ENCODE results near the gene TMEM86B.

The TMEM86B gene

DNA sequence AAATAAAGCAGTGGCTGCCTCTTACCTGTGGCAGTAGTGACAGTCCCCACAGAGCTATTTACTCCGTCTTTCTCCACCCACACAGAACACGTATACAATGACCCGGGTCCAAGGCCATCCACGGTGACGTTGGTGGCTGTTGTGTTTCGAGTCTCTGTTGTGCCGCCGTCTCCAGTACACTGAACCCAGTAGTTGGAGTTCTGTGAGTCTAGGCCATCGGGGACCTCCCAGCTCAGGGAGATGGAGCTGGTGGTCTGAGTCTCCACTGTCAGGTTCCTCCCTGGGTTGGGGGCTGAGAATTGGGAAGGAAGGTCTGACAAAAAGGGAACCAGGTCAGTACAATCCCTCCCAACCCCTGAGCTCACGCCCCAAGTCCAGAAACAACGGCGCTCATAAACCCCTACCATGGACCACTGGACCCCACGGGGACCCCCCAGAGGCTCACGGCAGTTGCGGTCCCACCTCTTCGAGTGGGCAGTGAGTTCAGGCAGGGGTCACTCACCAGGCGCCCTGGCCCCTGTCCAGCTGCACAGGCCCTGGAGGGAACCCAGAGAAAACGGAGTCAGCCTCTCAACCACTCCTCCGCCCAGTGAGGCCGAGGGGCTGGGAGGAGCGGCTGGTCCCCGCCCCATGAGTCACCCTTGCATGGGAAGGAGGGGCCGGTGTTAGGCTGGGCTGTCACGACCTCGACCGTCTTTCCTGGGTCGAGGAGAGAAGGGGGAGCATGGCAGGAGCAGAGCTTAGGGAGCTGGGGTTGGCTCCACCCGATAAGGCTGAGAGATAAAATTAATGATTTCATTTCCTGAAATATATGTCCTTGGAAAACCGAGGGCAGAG, 21.7 kb downstream of the TMEM86B start (continued):
- TF ChIP-seq GLI2 (tag by site-specific recombination; IDR thresholded peaks at IDR 0.05; ENCODE audit: borderline replicate concordance, low read depth) (no peak), ZNF366 (tag by site-specific recombination; conservative IDR thresholded peaks at IDR 0.05) (peak; percentile 71), ZNF843 (tag by site-specific recombination; IDR thresholded peaks at IDR 0.05) (no peak), ZNF548 (tag by site-specific recombination; IDR thresholded peaks at IDR 0.05) (no peak), ZNF629 (tag by site-specific recombination; IDR thresholded peaks at IDR 0.05) (no peak), ZEB2 (tag by site-specific recombination; IDR thresholded peaks at IDR 0.05) (peak; percentile 52; the same call in 1 of the 2 replicates), FEZF1 (tag by site-specific recombination; IDR thresholded peaks at IDR 0.05) (peak; percentile 26; the same call in 1 of the 2 replicates), ZNF529 (tag by site-specific recombination; IDR thresholded peaks at IDR 0.05; ENCODE audit: insufficient replicate concordance) (no peak), ZNF350 (tag by site-specific recombination; IDR thresholded peaks at IDR 0.05) (no peak), RBAK (tag by site-specific recombination; IDR thresholded peaks at IDR 0.05) (no peak), ZNF37A (tag by site-specific recombination; IDR thresholded peaks at IDR 0.05) (no peak), ZNF549 (tag by site-specific recombination; IDR thresholded peaks at IDR 0.05) (no peak), ZNF610 (tag by site-specific recombination; IDR thresholded peaks at IDR 0.05; ENCODE audit: borderline replicate concordance) (peak; percentile 89; the same call in 1 of the 2 replicates), ZBTB17 (tag by site-specific recombination; IDR thresholded peaks at IDR 0.05) (peak; percentile 83), ZXDB (tag by site-specific recombination; IDR thresholded peaks at IDR 0.05) (peak; percentile 54; the same call in 1 of the 2 replicates), KLF16 (tag by site-specific recombination; IDR thresholded peaks at IDR 0.05) (peak; percentile 38; the same call in 1 of the 2 replicates), KLF10 (tag by site-specific recombination; IDR thresholded peaks at IDR 0.05) (0 out of 2 replicates have a peak, but pooled peaks have one; percentile 21), SP3 (tag by site-specific recombination; IDR thresholded peaks at IDR 0.05) (peak; percentile 88), ZNF660 (tag by site-specific recombination; IDR thresholded peaks at IDR 0.05) (0 out of 2 replicates have a peak, but pooled peaks have one; percentile 33), ZNF394 (tag by site-specific recombination; IDR thresholded peaks at IDR 0.05; ENCODE audit: borderline replicate concordance) (no peak), ZNF530 (tag by site-specific recombination; IDR thresholded peaks at IDR 0.05; ENCODE audit: low read depth) (no peak), KLF1 (tag by site-specific recombination; IDR thresholded peaks at IDR 0.05) (peak; percentile 98), KLF7 (tag by site-specific recombination; IDR thresholded peaks at IDR 0.05; ENCODE audit: borderline replicate concordance) (peak; percentile 31; the same call in 1 of the 2 replicates), KLF9 (tag by site-specific recombination; IDR thresholded peaks at IDR 0.05; ENCODE audit: low read depth) (peak; percentile 87)
- TF ChIP-seq, protein P1, sequence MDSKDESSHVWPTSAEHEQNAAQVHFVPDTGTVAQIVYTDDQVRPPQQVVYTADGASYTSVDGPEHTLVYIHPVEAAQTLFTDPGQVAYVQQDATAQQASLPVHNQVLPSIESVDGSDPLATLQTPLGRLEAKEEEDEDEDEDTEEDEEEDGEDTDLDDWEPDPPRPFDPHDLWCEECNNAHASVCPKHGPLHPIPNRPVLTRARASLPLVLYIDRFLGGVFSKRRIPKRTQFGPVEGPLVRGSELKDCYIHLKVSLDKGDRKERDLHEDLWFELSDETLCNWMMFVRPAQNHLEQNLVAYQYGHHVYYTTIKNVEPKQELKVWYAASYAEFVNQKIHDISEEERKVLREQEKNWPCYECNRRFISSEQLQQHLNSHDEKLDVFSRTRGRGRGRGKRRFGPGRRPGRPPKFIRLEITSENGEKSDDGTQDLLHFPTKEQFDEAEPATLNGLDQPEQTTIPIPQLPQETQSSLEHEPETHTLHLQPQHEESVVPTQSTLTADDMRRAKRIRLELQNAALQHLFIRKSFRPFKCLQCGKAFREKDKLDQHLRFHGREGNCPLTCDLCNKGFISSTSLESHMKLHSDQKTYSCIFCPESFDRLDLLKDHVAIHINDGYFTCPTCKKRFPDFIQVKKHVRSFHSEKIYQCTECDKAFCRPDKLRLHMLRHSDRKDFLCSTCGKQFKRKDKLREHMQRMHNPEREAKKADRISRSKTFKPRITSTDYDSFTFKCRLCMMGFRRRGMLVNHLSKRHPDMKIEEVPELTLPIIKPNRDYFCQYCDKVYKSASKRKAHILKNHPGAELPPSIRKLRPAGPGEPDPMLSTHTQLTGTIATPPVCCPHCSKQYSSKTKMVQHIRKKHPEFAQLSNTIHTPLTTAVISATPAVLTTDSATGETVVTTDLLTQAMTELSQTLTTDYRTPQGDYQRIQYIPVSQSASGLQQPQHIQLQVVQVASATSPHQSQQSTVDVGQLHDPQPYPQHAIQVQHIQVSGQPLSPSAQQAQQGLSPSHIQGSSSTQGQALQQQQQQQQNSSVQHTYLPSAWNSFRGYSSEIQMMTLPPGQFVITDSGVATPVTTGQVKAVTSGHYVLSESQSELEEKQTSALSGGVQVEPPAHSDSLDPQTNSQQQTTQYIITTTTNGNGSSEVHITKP (tag by site-specific recombination; IDR thresholded peaks at IDR 0.05), result peak; percentile 41; the same call in 1 of the 2 replicates
- TF ChIP-seq, protein P2, sequence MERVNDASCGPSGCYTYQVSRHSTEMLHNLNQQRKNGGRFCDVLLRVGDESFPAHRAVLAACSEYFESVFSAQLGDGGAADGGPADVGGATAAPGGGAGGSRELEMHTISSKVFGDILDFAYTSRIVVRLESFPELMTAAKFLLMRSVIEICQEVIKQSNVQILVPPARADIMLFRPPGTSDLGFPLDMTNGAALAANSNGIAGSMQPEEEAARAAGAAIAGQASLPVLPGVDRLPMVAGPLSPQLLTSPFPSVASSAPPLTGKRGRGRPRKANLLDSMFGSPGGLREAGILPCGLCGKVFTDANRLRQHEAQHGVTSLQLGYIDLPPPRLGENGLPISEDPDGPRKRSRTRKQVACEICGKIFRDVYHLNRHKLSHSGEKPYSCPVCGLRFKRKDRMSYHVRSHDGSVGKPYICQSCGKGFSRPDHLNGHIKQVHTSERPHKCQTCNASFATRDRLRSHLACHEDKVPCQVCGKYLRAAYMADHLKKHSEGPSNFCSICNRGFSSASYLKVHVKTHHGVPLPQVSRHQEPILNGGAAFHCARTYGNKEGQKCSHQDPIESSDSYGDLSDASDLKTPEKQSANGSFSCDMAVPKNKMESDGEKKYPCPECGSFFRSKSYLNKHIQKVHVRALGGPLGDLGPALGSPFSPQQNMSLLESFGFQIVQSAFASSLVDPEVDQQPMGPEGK (tag by site-specific recombination; IDR thresholded peaks at IDR 0.05), result peak; percentile 73
- TF ChIP-seq, protein P3, sequence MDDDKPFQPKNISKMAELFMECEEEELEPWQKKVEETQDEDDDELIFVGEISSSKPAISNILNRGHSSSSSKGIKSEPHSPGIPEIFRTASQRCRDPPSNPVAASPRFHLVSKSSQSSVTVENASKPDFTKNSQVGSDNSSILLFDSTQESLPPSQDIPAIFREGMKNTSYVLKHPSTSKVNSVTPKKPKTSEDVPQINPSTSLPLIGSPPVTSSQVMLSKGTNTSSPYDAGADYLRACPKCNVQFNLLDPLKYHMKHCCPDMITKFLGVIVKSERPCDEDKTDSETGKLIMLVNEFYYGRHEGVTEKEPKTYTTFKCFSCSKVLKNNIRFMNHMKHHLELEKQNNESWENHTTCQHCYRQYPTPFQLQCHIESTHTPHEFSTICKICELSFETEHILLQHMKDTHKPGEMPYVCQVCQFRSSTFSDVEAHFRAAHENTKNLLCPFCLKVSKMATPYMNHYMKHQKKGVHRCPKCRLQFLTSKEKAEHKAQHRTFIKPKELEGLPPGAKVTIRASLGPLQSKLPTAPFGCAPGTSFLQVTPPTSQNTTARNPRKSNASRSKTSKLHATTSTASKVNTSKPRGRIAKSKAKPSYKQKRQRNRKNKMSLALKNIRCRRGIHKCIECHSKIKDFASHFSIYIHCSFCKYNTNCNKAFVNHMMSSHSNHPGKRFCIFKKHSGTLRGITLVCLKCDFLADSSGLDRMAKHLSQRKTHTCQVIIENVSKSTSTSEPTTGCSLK (tag by site-specific recombination; IDR thresholded peaks at IDR 0.05), result no peak
- TF ChIP-seq, protein P4, sequence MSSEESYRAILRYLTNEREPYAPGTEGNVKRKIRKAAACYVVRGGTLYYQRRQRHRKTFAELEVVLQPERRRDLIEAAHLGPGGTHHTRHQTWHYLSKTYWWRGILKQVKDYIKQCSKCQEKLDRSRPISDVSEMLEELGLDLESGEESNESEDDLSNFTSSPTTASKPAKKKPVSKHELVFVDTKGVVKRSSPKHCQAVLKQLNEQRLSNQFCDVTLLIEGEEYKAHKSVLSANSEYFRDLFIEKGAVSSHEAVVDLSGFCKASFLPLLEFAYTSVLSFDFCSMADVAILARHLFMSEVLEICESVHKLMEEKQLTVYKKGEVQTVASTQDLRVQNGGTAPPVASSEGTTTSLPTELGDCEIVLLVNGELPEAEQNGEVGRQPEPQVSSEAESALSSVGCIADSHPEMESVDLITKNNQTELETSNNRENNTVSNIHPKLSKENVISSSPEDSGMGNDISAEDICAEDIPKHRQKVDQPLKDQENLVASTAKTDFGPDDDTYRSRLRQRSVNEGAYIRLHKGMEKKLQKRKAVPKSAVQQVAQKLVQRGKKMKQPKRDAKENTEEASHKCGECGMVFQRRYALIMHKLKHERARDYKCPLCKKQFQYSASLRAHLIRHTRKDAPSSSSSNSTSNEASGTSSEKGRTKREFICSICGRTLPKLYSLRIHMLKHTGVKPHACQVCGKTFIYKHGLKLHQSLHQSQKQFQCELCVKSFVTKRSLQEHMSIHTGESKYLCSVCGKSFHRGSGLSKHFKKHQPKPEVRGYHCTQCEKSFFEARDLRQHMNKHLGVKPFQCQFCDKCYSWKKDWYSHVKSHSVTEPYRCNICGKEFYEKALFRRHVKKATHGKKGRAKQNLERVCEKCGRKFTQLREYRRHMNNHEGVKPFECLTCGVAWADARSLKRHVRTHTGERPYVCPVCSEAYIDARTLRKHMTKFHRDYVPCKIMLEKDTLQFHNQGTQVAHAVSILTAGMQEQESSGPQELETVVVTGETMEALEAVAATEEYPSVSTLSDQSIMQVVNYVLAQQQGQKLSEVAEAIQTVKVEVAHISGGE (tag by site-specific recombination; conservative IDR thresholded peaks at IDR 0.05; ENCODE audit: low read depth), result no peak
